ENCODE results near the gene DDX11. TPM values are rescaled to one million over a fixed set of nuclear protein-coding genes. Genes with fewer than 3 reads are reported as not detected.
"Not testable (repeated sequence)": the region's sequence is repeated elsewhere in the genome, so short reads cannot be mapped to it uniquely, and the experiment has no call there.

DDX11 gene
- total RNA-seq, 4 donors from 2014 or later, result 9.6 to 33.9 (median 24.8) TPM

- H3K9me3 ChIP-seq; H3K36me3 ChIP-seq; H3K4me1 ChIP-seq; DNase-seq; H3K27me3 ChIP-seq; H3K4me3 ChIP-seq (replicated peaks in 1 of 3); intact Hi-C loops (cut with DNase I); H3K27ac ChIP-seq: not testable (repeated sequence)
- WGBS, 2 donors, result 94 to 98% methylated on average over 9 of the region's 9 CpGs
Observed at GRCh38 chr12:31102596-31102995, 28.9 kb downstream of the DDX11 start.

GRCh38 chr12:31103561-31103975, 29.9 kb downstream of the DDX11 start:
- intact Hi-C loops (cut with DNase I); H3K36me3 ChIP-seq; H3K4me1 ChIP-seq; H3K4me3 ChIP-seq (replicated peaks in 1 of 3); DNase-seq; H3K27ac ChIP-seq; H3K9me3 ChIP-seq; H3K27me3 ChIP-seq: not testable (repeated sequence)
- WGBS, 2 donors, result 82 to 89% methylated on average over 16 of the region's 16 CpGs

DNA sequence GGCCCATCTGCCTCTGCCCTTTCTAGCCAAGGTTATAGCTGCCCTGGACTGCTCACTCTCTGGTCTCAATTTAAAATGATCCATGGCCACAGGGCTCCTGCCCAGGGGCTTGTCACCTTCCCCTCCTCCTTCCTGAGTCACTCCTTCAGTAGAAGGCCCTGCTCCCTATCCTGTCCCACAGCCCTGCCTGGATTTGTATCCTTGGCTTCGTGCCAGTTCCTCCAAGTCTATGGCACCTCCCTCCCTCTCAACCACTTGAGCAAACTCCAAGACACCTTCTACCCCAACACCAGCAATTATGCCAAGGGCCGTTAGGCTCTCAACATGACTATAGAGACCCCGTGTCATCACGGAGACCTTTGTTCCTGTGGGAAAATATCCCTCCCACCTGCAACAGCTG, 30.6 kb downstream of the DDX11 start:
- H3K4me3 ChIP-seq (replicated peaks in 1 of 3); H3K27me3 ChIP-seq; H3K36me3 ChIP-seq; H3K4me1 ChIP-seq; H3K9me3 ChIP-seq; DNase-seq; H3K27ac ChIP-seq; intact Hi-C loops (cut with DNase I): not testable (repeated sequence)
- WGBS, 2 donors, result 57 to 71% methylated on average over 4 of the region's 4 CpGs

GRCh38 chr12:31104773-31105172, 31.1 kb downstream of the DDX11 start:
- H3K4me3 ChIP-seq (replicated peaks in 1 of 3); intact Hi-C loops (cut with DNase I); H3K4me1 ChIP-seq; H3K27ac ChIP-seq; H3K36me3 ChIP-seq; H3K27me3 ChIP-seq; H3K9me3 ChIP-seq; DNase-seq: not testable (repeated sequence)
- 94 to 98% methylated on average over 10 to 14 of the region's 14 CpGs for WGBS, 2 donors

- H3K9me3 ChIP-seq, result no peaks in the 10 kb centered on the region
- 94 to 97% methylated on average over 8 of the region's 8 CpGs for WGBS, 2 donors
- H3K4me3 ChIP-seq (replicated peaks in 1 of 3), result no peak overlapping the region
- no peaks in the 10 kb centered on the region for H3K4me1 ChIP-seq
- DNase-seq, result no peak
- no peaks in the 10 kb centered on the region for H3K36me3 ChIP-seq
- TF ChIP-seq, protein P1, sequence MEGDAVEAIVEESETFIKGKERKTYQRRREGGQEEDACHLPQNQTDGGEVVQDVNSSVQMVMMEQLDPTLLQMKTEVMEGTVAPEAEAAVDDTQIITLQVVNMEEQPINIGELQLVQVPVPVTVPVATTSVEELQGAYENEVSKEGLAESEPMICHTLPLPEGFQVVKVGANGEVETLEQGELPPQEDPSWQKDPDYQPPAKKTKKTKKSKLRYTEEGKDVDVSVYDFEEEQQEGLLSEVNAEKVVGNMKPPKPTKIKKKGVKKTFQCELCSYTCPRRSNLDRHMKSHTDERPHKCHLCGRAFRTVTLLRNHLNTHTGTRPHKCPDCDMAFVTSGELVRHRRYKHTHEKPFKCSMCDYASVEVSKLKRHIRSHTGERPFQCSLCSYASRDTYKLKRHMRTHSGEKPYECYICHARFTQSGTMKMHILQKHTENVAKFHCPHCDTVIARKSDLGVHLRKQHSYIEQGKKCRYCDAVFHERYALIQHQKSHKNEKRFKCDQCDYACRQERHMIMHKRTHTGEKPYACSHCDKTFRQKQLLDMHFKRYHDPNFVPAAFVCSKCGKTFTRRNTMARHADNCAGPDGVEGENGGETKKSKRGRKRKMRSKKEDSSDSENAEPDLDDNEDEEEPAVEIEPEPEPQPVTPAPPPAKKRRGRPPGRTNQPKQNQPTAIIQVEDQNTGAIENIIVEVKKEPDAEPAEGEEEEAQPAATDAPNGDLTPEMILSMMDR (IDR thresholded peaks at IDR 0.05), result no peak
- no peak for TF ChIP-seq POLR2A (IDR thresholded peaks at IDR 0.05)
- H3K27ac ChIP-seq, result no peak overlapping the region
- intact Hi-C loops (cut with DNase I), result no loop called here
- no peaks in the 10 kb centered on the region for H3K27me3 ChIP-seq
Observed at GRCh38 chr12:31105668-31106067, 32.0 kb downstream of the DDX11 start.

DNA sequence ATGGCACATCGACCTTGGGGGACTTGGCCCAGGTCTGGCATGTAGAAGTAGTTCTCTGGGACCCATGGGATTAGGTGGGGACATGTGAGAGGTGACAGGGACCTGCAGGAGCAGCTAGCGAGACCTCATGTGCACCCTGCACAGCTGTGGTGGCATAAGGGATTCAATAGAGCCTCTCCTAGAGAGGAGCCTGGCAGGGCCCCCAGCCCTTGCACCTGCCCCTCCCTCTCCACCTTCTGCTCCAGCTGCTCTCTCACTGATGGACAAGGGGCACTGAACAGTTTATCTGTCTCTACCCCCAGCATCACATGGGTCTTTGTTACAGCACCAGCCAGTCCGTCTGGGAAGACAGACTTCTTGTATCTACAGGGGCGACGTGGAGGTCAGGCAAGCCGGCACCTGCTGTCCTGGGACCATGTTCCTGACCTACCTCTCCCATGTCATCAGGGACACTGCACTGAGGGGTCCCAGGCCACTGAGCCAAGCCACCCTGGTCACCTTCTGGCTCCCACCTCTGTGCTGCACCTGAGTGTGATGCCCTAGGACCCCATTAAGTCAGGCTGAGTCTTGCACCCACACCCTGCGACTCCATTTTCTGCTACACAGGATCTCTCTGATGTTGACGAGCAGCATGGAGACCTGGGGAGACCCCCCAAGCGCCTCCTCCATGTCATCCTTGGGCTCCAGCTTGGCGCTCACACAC, 32.6 kb downstream of the DDX11 start:
- H3K27me3 ChIP-seq, result no peaks in the 10 kb centered on the region
- TF ChIP-seq, protein P1 (IDR thresholded peaks at IDR 0.05), result no peak
- TF ChIP-seq POLR2A (IDR thresholded peaks at IDR 0.05), result no peak
- no peaks in the 10 kb centered on the region for H3K4me1 ChIP-seq
- DNase-seq, result no peak
- 90 to 94% methylated on average over 6 to 7 of the region's 10 CpGs for WGBS, 2 donors
- no peaks in the 10 kb centered on the region for H3K36me3 ChIP-seq
- no peak overlapping the region for H3K4me3 ChIP-seq (replicated peaks in 1 of 3)
- intact Hi-C loops (cut with DNase I), result no loop called here
- H3K27ac ChIP-seq, result no peak overlapping the region
- no peaks in the 10 kb centered on the region for H3K9me3 ChIP-seq

GRCh38 chr12:31109773-31110172, 36.1 kb downstream of the DDX11 start:
- H3K4me3 ChIP-seq (replicated peaks in 1 of 3); DNase-seq; H3K9me3 ChIP-seq; intact Hi-C loops (cut with DNase I); H3K27me3 ChIP-seq; H3K36me3 ChIP-seq; H3K27ac ChIP-seq; H3K4me1 ChIP-seq: not testable (repeated sequence)
- 46 to 55% methylated on average over 5 to 6 of the region's 6 CpGs for WGBS, 2 donors

- H3K4me3 ChIP-seq (replicated peaks in 1 of 3); intact Hi-C loops (cut with DNase I); H3K27me3 ChIP-seq; H3K9me3 ChIP-seq; H3K27ac ChIP-seq; H3K4me1 ChIP-seq; H3K36me3 ChIP-seq: not testable (repeated sequence)
- DNase-seq, result peak; percentile 33 to 35
- 16 to 40% methylated on average over 5 of the region's 5 CpGs for WGBS, 2 donors
Observed at GRCh38 chr12:31110263-31110662, 36.6 kb downstream of the DDX11 start.

DNA sequence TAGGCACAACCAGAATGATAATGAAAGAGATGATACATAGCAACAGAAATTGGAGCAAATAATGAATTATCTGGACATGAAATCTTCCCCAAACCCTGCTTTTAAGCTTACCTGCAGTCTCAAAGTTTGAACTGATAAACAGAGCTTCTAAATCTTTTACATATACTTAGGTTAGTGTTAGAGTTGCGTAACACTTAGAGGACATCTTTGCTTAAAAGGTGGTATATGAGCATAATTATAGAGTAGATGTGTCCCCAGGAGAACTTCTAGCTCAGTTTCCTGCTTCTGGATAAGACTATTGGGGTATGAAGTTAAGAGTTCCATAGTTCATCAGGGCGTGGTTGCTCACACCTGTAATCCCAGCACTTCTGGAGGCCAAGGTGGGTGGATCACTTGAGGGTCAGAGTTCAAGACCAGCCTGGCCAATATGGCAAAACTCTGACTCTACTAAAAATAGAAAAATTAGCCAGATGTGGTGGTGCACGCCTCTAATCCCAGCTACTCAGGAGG, 41.5 kb downstream of the DDX11 start:
- 93 to 97% methylated on average over 3 of the region's 3 CpGs for WGBS, 2 donors
- H3K27me3 ChIP-seq; intact Hi-C loops (cut with DNase I): not testable (repeated sequence)

DNA sequence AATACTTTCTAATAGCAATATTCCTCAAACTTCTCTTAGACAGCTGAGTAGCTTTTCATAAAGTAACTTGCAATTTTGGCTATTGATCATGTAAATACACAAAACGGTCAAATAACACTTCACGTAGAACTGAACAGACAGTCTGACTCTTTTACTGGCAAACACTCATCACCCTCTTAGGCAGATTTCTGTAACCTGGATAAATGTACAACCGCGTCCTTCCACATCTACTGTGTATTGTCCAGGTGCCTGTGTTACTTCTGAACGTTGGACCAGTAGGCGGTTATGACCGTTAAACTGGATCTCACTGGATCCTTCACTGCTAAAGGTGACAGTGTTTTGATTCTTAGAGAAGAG, 43.2 kb downstream of the DDX11 start:
- H3K9me3 ChIP-seq; intact Hi-C loops (cut with DNase I); H3K27me3 ChIP-seq; H3K36me3 ChIP-seq; DNase-seq; H3K27ac ChIP-seq: not testable (repeated sequence)
- WGBS, 2 donors, result 27% methylated on average over 7 of the region's 7 CpGs
- Histone ChIP-seq H3K4me3 (replicated peaks in 1 of 3) (peak overlapping the region in 1 of 3 donors; percentile 35), H3K4me1 (peaks cover 16 to 20% of the 10 kb centered on the region in 2 donors)

More for the DNA sequence above, 41.5 kb downstream of the DDX11 start:
- H3K36me3 ChIP-seq; H3K4me3 ChIP-seq (replicated peaks in 1 of 3); DNase-seq; H3K27ac ChIP-seq; H3K9me3 ChIP-seq: not testable (repeated sequence)
- H3K4me1 ChIP-seq, result peaks cover 16 to 20% of the 10 kb centered on the region in 2 donors
